ENCODE measurements around the gene ZNF22. TPM values are rescaled to one million over a fixed set of nuclear protein-coding genes. Genes with fewer than 3 reads are reported as not detected.

The ZNF22 gene
- total and polyA plus RNA-seq, 7 donors, result 5.9 to 15.9 (median 12.8) TPM

- no peaks in the 10 kb centered on the region for H3K27me3 ChIP-seq (ENCODE audit: insufficient read depth in 3 of 3, low read length in 2 of 3)
- ATAC-seq (no peak), DNase-seq (peak in 1 of 2 donors; percentile 50)
- no peak overlapping the region for H3K27ac ChIP-seq
- no peak overlapping the region for H3K4me3 ChIP-seq
- 86 to 93% (median 88%) methylated on average over 12 of the region's 12 CpGs for WGBS, 3 donors
- no peak for TF ChIP-seq CTCF (IDR thresholded peaks at IDR 0.05)
- intact Hi-C loops (cut with DNase I), result no loop called here
- peaks cover 60% of the 10 kb centered on the region for H3K4me1 ChIP-seq
- peaks cover 0 to 18% of the 10 kb centered on the region in 2 donors for H3K36me3 ChIP-seq (ENCODE audit: insufficient read depth in 1 of 2, low read depth in 1 of 2)
- no peaks in the 10 kb centered on the region for H3K9me3 ChIP-seq
These were observed 28.6 kb upstream of the ZNF22 start for GRCh38 chr10:44971935-44972757.

GRCh38 chr10:44972874-44973306 lies 27.8 kb upstream of the ZNF22 start:
- H3K27me3 ChIP-seq (ENCODE audit: insufficient read depth in 3 of 3, low read length in 2 of 3), result no peaks in the 10 kb centered on the region
- WGBS, 3 donors, result 47 to 57% (median 53%) methylated on average over 6 of the region's 6 CpGs
- intact Hi-C loops (cut with DNase I), result no loop called here
- no peak for TF ChIP-seq CTCF (IDR thresholded peaks at IDR 0.05)
- ATAC-seq (no peak), DNase-seq (peak in 1 of 2 donors; percentile 58)
- peaks cover 0 to 18% of the 10 kb centered on the region in 2 donors for H3K36me3 ChIP-seq (ENCODE audit: insufficient read depth in 1 of 2, low read depth in 1 of 2)
- H3K27ac ChIP-seq, result no peak overlapping the region
- no peak overlapping the region for H3K4me3 ChIP-seq
- H3K4me1 ChIP-seq, result peaks cover 60% of the 10 kb centered on the region
- no peaks in the 10 kb centered on the region for H3K9me3 ChIP-seq

DNA sequence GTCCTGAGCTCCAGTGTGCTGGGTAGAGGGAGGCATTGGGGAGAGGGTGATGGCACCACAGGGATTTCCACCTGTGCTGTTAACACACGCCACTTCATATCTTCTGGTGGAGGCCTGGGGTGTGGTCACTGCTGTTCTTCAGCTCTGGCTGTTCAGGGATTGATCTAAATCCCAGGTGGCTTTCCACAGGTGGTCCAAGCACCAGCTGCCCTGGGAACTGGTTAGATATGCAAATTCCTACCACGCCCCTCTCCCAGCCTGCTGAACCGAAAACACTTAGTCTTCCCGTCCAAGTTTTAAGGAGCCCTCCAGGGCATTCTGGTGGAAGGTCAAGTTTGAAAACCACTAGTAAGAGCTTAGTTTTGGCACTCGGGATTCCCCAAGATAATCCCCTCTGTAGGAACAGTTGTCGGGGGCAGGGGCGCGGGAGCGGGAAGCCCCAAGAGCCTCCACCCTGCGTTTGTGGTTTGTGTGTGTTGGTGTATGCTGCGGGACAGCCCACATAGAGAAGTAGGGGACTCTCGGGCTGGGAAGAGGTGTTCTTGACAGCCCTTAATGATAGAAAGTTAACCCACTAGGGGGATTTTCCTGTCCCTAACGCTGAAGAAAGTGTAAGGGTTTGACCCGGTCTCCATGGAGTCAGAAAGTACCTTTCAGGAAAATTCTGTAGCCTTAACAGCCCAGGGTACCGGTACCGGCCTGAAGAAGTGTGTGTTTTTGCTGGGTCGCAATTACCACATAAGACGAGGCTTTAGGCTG lies 27.2 kb upstream of the ZNF22 start:
- intact Hi-C loops (cut with DNase I), result loop anchor here in 1 of 2 donors (2.0 kb wide), 1 partner anchor 41 kb away; no protein-coding TSS in a partner anchor
- DNase-seq (peak in 1 of 2 donors; percentile 45), ATAC-seq (no peak)
- Histone ChIP-seq H3K4me3 (no peak overlapping the region), H3K9me3 (no peaks in the 10 kb centered on the region), H3K27me3 (ENCODE audit: insufficient read depth in 3 of 3, low read length in 2 of 3) (no peaks in the 10 kb centered on the region), H3K27ac (peak overlapping the region; percentile 96), H3K36me3 (ENCODE audit: insufficient read depth in 1 of 2, low read depth in 1 of 2) (peaks cover 0 to 18% of the 10 kb centered on the region in 2 donors), H3K4me1 (peaks cover 55% of the 10 kb centered on the region)
- WGBS, 3 donors, result 67 to 71% (median 70%) methylated on average over 18 of the region's 18 CpGs
- no peak for TF ChIP-seq CTCF (IDR thresholded peaks at IDR 0.05)

DNA sequence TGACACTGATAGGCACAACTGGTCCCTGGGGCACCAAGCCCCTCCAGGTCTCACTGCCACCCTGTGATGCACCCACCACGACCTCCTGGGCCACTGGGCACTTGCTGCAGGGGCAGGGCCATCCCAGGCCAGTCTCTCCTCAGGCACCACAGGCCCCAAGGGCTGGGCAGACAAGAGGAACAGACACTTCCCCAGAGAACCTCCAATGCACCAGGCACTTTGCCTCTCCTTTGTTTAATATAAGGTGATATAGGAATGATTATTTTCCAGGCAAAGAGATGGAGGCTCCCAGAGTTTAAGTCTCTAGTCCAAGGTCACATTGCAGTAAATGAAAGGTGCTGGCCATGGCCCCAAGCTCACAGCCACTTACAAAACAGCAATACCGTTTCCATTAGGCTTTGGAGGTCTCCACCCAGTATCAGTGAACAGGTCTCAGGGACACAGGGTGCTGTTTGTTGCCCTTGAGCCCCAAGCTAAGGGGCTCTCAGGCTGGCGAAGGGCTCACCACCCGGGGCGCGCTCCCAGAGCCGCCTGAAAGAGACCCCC lies 26.6 kb upstream of the ZNF22 start:
- ATAC-seq, result no peak
- peak overlapping the region; percentile 96 for H3K27ac ChIP-seq
- peaks cover 53% of the 10 kb centered on the region for H3K4me1 ChIP-seq
- H3K36me3 ChIP-seq (ENCODE audit: insufficient read depth in 1 of 2, low read depth in 1 of 2), result peaks cover 0 to 18% of the 10 kb centered on the region in 2 donors
- WGBS, 3 donors, result 43 to 57% (median 46%) methylated on average over 7 of the region's 7 CpGs
- peak in 1 of 2 donors; percentile 51 for DNase-seq
- TF ChIP-seq CTCF (IDR thresholded peaks at IDR 0.05), result no peak
- H3K4me3 ChIP-seq, result peak overlapping the region; percentile 61
- H3K27me3 ChIP-seq (ENCODE audit: insufficient read depth in 3 of 3, low read length in 2 of 3), result no peaks in the 10 kb centered on the region
- H3K9me3 ChIP-seq, result no peaks in the 10 kb centered on the region
- intact Hi-C loops (cut with DNase I), result loop anchor here in 1 of 2 donors (2.0 kb wide), 1 partner anchor 41 kb away; no protein-coding TSS in a partner anchor
